Keratinocyte (primary cell): ENCODE measurements around the gene G6PC2. TPM values are rescaled to one million over a fixed set of nuclear protein-coding genes. Genes with fewer than 3 reads are reported as not detected.
"Not testable (repeated sequence)": the region's sequence is repeated elsewhere in the genome, so short reads cannot be mapped to it uniquely, and the experiment has no call there.

Source experiments
- DNase-seq: peaks from one replicate; pipeline ENCODE4 v3.0.0-alpha.2; 2011; ENCODE audit warnings: low read depth, missing footprints, low spot score
- FAIRE-seq: peaks from 2 replicates; lab custom pipeline; 2011; peaks lifted over from hg19 to GRCh38; lab: Jason Lieb, UNC
- H2AFZ ChIP-seq: 2 replicates; pipeline ENCODE4 v1.6.0; 2012; ENCODE audit warnings: low read length, control low read depth, inconsistent platforms; ENCODE audit not compliant: control insufficient read depth
- H3K27ac ChIP-seq: 2 replicates; pipeline ENCODE4 v1.5.1; 2011; ENCODE audit warnings: low read length; ENCODE audit not compliant: control insufficient read depth, insufficient read depth
- H3K27me3 ChIP-seq: 3 replicates; pipeline ENCODE4 v1.6.0; 2011; ENCODE audit warnings: low read length; ENCODE audit not compliant: control insufficient read depth, insufficient read depth; ENCODE audit errors: extremely low read depth
- H3K36me3 ChIP-seq, 2 experiments: 2 replicates in 1 of 2; 3 replicates in 1 of 2; pipeline ENCODE4 v1.5.1; 2011; ENCODE audit warnings: low read length in 2 of 2, mild to moderate bottlenecking in 1 of 2; ENCODE audit not compliant: control insufficient read depth in 2 of 2, insufficient read depth in 2 of 2; ENCODE audit errors: extremely low read depth in 1 of 2
- H3K4me1 ChIP-seq: 3 replicates; pipeline ENCODE4 v1.5.1; 2011; ENCODE audit warnings: low read length; ENCODE audit not compliant: control insufficient read depth, insufficient read depth; ENCODE audit errors: extremely low read depth
- H3K4me2 ChIP-seq: 3 replicates; pipeline ENCODE4 v1.6.0; 2011; ENCODE audit warnings: low read depth, low read length; ENCODE audit not compliant: control insufficient read depth, insufficient read depth; ENCODE audit errors: extremely low read depth
- H3K4me3 ChIP-seq, 3 experiments: fragments of 200-600 bp in 1 of 3; sonication (generic) in 1 of 3; 2 replicates in 2 of 3; 3 replicates in 1 of 3; pipeline ENCODE4 v1.5.1; 2011 to 2016; ENCODE audit warnings: low read length in 3 of 3, mild to moderate bottlenecking in 3 of 3, control low read depth in 2 of 3, inconsistent platforms in 1 of 3, low read depth in 1 of 3, mixed read lengths in 1 of 3, mixed run types in 1 of 3, moderate library complexity in 1 of 3; ENCODE audit not compliant: control insufficient read depth in 2 of 3, insufficient read depth in 2 of 3; ENCODE audit errors: extremely low read depth in 1 of 3
- H3K79me2 ChIP-seq: 2 replicates; pipeline ENCODE4 v1.6.0; 2012; ENCODE audit warnings: low read length; ENCODE audit not compliant: control insufficient read depth, insufficient read depth
- H3K9ac ChIP-seq: 3 replicates; pipeline ENCODE4 v1.6.0; 2011; ENCODE audit warnings: low read length; ENCODE audit not compliant: control insufficient read depth, insufficient read depth; ENCODE audit errors: extremely low read depth
- H3K9me1 ChIP-seq: 3 replicates; pipeline ENCODE4 v1.6.0; 2011; ENCODE audit warnings: low read length; ENCODE audit not compliant: control insufficient read depth, insufficient read depth; ENCODE audit errors: extremely low read depth
- H3K9me3 ChIP-seq: 2 replicates; pipeline ENCODE4 v1.5.1; 2012; ENCODE audit warnings: low read depth, low read length; ENCODE audit not compliant: control insufficient read depth
- H4K20me1 ChIP-seq: 3 replicates; pipeline ENCODE4 v1.6.0; 2011; ENCODE audit warnings: low read length; ENCODE audit not compliant: control insufficient read depth, insufficient read depth; ENCODE audit errors: extremely low read depth
- EZH2 ChIP-seq: IDR thresholded peaks from one replicate; pipeline ENCODE4 v1.6.1; 2012; ENCODE audit warnings: inconsistent platforms, mild to moderate bottlenecking, low read length, moderate library complexity
- dilution Hi-C: fragments of 300-500 bp; cut with MboI; formaldehyde crosslinking; loops from one replicate; pipeline ENCODE4 v1.7.0; 2020; ENCODE audit warnings: low sequenced_read_pairs; ENCODE audit not compliant: extremely low pct_ligation_motif_present
- polyA plus RNA-seq, 5 experiments: library from polyadenylated mRNA; depleted of rRNA in 3 of 5; stranded (reverse) in 3 of 5; stranded (forward) in 1 of 5; unstranded in 1 of 5; fragments of >200 nt; gene quantifications; 1 replicate in 1 of 5; 2 replicates in 3 of 5; 3 replicates in 1 of 5; pipeline versions ENCODE4 v1.2.1 to v1.2.3, GENCODE V29; 2011 to 2012; ENCODE audit warnings: missing spikeins in 2 of 5, low read depth in 1 of 5, low replicate concordance in 1 of 5
- TF ChIP-seq, protein P1 (sequence below), 3 experiments: IDR thresholded peaks in 1 of 3; conservative IDR thresholded peaks in 1 of 3; optimal IDR thresholded peaks in 1 of 3; 2 replicates in 2 of 3; 3 replicates in 1 of 3; pipeline versions ENCODE3 to v1.5.1; 2011; ENCODE audit warnings: low read length in 3 of 3, mild to moderate bottlenecking in 3 of 3, moderate library complexity in 2 of 3, control low read depth in 1 of 3, inconsistent platforms in 1 of 3; ENCODE audit not compliant: insufficient read depth in 2 of 3; ENCODE audit errors: extremely low read depth in 1 of 3

G6PC2 gene
- polyA plus RNA-seq, 1 donor (not counting 4 experiments of a cell fraction or from before 2014, with no cell fraction given): not detected

DNA sequence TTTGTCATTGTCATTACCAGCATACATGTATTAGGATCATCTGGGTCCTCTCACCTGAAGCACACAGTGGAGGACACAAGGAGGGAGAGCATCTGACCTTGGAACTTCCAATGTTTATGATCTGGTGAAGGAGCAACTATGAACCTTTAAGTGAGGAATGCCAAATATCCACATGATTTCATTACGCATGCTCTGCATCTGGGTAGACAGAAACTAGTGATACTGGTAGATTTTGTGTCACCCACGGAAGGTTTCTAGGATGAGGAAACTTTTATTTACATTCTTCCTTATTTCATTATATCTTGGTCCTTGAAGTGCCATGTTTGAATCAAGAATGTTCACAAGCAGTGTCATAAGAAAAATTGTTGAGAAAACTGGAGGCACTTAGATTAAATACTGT lies 42.9 kb upstream of the G6PC2 start:
- H3K4me1 ChIP-seq: no peaks in the 10 kb centered on the region
- no peaks in the 10 kb centered on the region for H3K36me3 ChIP-seq
- H4K20me1 ChIP-seq: no peaks in the 10 kb centered on the region
- FAIRE-seq (no peak), DNase-seq (no peak)
- no peak overlapping the region for H3K4me3 ChIP-seq
- no peaks in the 10 kb centered on the region for H3K9me1 ChIP-seq
- dilution Hi-C loops: no loop called here
- no peaks in the 10 kb centered on the region for H3K79me2 ChIP-seq
- H3K9me3 ChIP-seq: no peaks in the 10 kb centered on the region
- no peak overlapping the region for H2AFZ ChIP-seq
- TF ChIP-seq, protein P1, sequence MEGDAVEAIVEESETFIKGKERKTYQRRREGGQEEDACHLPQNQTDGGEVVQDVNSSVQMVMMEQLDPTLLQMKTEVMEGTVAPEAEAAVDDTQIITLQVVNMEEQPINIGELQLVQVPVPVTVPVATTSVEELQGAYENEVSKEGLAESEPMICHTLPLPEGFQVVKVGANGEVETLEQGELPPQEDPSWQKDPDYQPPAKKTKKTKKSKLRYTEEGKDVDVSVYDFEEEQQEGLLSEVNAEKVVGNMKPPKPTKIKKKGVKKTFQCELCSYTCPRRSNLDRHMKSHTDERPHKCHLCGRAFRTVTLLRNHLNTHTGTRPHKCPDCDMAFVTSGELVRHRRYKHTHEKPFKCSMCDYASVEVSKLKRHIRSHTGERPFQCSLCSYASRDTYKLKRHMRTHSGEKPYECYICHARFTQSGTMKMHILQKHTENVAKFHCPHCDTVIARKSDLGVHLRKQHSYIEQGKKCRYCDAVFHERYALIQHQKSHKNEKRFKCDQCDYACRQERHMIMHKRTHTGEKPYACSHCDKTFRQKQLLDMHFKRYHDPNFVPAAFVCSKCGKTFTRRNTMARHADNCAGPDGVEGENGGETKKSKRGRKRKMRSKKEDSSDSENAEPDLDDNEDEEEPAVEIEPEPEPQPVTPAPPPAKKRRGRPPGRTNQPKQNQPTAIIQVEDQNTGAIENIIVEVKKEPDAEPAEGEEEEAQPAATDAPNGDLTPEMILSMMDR (optimal IDR thresholded peaks at IDR 0.05 in 1 of 3, IDR thresholded peaks at IDR 0.05 in 1 of 3, conservative IDR thresholded peaks at IDR 0.05 in 1 of 3; ENCODE audit: extremely low read depth in 1 of 3, insufficient read depth in 2 of 3, low read length in 3 of 3): no peak
- TF ChIP-seq EZH2: no peak
- H3K27ac ChIP-seq: no peak overlapping the region
- no peak overlapping the region for H3K4me2 ChIP-seq
- H3K9ac ChIP-seq: no peak overlapping the region
- H3K27me3 ChIP-seq: no peaks in the 10 kb centered on the region

DNA sequence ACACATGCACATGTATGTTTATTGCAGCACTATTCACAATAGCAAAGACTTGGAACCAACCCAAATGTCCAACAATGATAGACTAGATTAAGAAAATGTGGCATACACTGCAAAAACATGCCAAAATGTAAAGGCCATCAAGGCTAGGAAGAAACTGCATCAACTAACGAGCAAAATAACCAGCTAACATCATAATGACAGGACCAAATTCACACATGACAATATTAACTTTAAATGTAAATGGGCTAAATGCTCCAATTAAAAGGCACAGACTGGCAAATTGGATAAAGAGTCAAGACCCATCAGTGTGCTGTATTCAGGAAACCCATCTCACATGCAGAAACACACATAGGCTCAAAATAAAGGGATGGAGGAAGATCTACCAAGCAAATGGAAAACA lies 33.9 kb upstream of the G6PC2 start:
- H3K4me3 ChIP-seq, FAIRE-seq, H3K9ac ChIP-seq, H3K27ac ChIP-seq, H3K79me2 ChIP-seq, DNase-seq, H2AFZ ChIP-seq, H3K27me3 ChIP-seq, H3K4me2 ChIP-seq, H3K36me3 ChIP-seq, H3K9me3 ChIP-seq, H3K9me1 ChIP-seq, H4K20me1 ChIP-seq, dilution Hi-C loops, H3K4me1 ChIP-seq: not testable (repeated sequence)

DNA sequence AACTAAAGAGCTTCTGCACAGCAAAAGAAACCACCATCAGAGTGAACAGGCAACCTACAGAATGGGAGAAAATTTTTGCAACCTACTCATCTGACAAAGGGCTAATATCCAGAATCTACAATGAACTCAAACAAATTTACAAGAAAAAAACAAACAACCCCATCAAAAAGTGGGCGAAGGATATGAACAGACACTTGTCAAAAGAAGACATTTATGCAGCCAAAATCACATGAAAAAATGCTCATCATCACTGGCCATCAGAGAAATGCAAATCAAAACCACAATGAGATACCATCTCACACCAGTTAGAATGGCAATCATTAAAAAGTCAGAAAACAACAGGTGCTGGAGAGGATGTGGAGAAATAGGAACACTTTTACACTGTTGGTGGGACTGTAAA lies 30.7 kb upstream of the G6PC2 start:
- H3K4me3 ChIP-seq, H2AFZ ChIP-seq, H3K9ac ChIP-seq, H3K9me3 ChIP-seq, H3K79me2 ChIP-seq, H3K9me1 ChIP-seq, H3K4me1 ChIP-seq, H3K27ac ChIP-seq, H3K36me3 ChIP-seq, DNase-seq, dilution Hi-C loops, H3K4me2 ChIP-seq, H3K27me3 ChIP-seq, FAIRE-seq, H4K20me1 ChIP-seq: not testable (repeated sequence)

DNA sequence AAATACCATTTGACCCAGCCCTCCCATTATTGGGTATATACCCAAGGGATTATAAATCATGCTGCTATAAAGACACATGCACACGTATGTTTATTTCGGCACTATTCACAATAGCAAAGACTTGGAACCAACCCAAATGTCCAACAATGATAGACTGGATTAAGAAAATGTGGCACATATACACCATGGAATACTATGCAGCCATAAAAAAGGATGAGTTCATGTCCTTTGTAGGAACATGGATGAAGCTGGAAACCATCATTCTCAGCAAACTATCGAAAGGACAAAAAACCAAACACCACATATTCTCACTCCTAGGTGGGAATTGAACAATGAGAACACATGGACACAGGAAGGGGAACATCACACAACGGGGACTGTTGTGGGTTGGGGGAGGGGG lies 30.3 kb upstream of the G6PC2 start:
- dilution Hi-C loops: not testable (repeated sequence)

More for the DNA sequence above, 30.3 kb upstream of the G6PC2 start:
- not testable (repeated sequence) for H3K4me3 ChIP-seq, H3K9ac ChIP-seq, H4K20me1 ChIP-seq, H3K9me3 ChIP-seq, H3K9me1 ChIP-seq, H3K27ac ChIP-seq, H3K4me1 ChIP-seq, H3K27me3 ChIP-seq, H2AFZ ChIP-seq, DNase-seq, H3K36me3 ChIP-seq, H3K79me2 ChIP-seq, H3K4me2 ChIP-seq, FAIRE-seq
